GM12872 (cell line): ENCODE results near the gene MEGF10.

Source experiments
- TF ChIP-seq, protein P1 (sequence below): IDR thresholded peaks from 3 replicates; pipeline ENCODE4 v1.5.1; 2011; ENCODE audit warnings: low read depth, mild to moderate bottlenecking, low read length, moderate library complexity; ENCODE audit not compliant: insufficient read depth

MEGF10 gene

DNA sequence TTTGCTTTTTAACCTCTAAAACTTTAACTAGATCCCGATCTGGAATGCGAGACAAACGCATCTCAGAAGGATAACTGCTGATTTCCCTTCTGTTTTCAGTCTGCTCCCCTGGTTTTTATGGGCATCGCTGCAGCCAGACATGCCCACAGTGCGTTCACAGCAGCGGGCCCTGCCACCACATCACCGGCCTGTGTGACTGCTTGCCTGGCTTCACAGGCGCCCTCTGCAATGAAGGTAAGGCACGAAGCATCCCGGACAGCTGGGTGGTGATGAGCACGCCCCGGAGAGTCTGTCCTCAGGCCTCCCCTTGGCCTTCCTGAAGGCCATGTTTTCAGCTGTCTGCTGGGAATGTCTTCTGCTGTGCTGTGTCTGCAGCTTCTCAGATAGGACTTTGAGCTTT, 144.0 kb downstream of the MEGF10 start:
- TF ChIP-seq, protein P1, sequence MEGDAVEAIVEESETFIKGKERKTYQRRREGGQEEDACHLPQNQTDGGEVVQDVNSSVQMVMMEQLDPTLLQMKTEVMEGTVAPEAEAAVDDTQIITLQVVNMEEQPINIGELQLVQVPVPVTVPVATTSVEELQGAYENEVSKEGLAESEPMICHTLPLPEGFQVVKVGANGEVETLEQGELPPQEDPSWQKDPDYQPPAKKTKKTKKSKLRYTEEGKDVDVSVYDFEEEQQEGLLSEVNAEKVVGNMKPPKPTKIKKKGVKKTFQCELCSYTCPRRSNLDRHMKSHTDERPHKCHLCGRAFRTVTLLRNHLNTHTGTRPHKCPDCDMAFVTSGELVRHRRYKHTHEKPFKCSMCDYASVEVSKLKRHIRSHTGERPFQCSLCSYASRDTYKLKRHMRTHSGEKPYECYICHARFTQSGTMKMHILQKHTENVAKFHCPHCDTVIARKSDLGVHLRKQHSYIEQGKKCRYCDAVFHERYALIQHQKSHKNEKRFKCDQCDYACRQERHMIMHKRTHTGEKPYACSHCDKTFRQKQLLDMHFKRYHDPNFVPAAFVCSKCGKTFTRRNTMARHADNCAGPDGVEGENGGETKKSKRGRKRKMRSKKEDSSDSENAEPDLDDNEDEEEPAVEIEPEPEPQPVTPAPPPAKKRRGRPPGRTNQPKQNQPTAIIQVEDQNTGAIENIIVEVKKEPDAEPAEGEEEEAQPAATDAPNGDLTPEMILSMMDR, result no peak

DNA sequence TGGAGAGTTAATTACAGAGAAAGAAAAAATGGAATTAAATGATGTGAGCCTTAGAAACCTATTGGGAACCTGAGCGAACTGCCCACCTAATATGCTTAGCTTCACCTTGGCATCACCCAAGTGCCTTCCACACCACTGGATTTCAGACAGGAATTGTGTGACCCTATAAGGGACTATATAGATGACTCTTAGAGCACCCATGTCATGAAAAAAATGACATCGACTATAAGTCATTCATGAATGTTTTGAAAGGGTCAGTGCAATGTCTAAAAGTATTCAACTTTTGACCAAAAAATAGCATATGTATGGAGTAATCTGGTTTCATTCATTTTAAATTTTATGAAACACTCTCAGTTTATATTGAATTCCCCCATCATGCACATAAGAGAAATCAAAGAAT, 145.2 kb downstream of the MEGF10 start:
- TF ChIP-seq, protein P1, result no peak

DNA sequence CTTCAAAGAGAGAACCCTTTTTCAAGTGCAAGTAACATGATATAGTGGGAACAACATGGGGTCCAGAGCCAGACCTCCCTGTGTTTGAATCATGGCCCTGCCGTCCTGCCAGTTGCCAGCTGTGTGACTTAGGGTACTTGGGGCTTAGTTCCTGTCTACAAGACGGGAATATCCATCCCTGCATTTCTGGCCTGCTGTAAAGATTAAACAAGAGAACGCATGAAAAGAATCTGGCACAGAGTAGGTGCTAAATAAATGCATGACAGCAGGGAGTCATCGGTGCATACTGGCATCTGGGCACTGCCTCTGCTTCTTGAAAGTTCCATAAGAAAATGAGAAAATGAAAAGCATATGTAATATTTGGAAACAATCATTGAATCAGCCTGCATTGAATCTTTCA, 149.0 kb downstream of the MEGF10 start:
- TF ChIP-seq, protein P1, result no peak

DNA sequence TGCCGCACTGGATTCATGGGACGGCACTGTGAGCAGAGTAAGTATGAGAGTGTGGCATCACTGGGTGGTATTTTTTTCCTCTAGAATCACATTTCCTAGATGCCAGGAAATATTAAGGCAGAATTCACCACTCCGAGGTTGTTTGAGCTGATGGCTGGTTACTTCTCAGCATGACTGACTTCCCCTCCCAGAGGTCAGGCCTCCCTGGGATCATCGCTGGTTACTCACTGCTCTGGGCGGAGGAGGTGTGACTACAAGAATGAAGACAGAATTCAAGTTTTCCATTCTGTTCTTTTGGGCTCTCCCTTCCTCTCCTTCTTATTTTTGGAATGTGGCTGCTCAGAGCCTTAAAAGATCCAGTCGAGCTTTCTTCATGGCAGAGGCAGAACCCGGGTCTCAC, 150.2 kb downstream of the MEGF10 start:
- TF ChIP-seq, protein P1, result no peak

DNA sequence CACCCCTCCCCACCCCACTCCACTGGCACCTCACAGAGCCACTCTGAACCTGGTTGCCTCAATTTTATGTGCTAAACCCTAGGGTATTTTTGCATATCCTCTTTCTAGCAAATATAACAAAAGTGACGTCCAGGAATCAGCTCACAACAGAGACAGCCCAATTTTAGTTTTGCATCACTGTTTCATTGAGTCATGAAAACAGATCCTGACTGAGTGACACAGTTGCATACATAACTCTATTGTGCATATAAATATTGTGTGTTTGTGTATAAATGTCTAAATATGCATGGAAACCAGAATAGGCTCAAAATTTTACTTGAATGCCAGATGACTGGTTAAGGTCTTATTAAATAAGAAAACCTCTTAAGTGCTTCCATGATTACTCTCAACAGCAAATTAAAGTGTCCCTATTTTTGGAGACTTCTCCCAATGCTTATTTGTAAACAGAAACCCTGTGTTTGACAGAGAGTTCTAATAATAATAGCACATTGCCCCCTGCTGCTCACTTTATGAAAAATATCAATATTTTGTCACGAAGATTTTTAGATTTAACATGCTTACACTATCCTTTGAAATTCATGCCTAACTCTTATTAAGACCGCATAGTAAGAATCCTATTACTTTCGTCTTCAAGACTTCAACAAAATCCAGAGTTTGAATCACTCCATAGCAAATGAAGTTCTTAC, 151.3 kb downstream of the MEGF10 start:
- TF ChIP-seq, protein P1, result peak; percentile 13; the same call in 1 of the 3 replicates

DNA sequence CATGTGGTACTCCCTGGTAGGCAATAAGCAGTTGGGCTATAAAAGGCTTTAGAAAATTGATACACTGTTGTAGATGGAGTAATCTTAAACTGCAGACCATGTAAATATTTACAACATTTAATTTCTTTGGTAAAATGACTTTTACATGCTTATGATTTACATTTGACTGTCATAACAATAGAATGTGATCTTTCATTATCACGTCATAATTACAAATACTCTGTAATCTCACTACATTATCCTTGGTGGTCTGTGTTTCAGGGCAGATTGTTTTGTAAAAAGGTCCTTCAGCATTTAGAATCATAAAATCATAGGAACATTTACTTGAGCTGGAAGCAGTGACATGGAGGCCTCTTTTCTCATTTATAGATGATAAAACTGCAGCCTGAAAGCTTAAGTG, 153.6 kb downstream of the MEGF10 start:
- TF ChIP-seq, protein P1, result no peak

DNA sequence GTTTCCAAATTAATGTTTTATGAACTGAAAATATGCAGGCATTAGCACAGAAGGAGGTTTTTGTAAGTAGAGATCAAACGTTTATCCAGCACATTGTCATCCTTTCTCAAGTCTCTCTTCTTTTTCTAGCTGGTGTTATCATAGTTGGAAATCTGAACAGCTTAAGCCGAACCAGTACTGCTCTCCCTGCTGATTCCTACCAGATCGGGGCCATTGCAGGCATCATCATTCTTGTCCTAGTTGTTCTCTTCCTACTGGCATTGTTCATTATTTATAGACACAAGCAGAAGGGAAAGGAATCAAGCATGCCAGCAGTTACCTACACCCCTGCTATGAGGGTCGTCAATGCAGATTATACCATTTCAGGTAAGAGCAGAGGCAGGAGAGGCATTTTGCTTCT, 154.7 kb downstream of the MEGF10 start:
- TF ChIP-seq, protein P1, result no peak
